Measurements from ENCODE around the gene PMPCA.

DNA sequence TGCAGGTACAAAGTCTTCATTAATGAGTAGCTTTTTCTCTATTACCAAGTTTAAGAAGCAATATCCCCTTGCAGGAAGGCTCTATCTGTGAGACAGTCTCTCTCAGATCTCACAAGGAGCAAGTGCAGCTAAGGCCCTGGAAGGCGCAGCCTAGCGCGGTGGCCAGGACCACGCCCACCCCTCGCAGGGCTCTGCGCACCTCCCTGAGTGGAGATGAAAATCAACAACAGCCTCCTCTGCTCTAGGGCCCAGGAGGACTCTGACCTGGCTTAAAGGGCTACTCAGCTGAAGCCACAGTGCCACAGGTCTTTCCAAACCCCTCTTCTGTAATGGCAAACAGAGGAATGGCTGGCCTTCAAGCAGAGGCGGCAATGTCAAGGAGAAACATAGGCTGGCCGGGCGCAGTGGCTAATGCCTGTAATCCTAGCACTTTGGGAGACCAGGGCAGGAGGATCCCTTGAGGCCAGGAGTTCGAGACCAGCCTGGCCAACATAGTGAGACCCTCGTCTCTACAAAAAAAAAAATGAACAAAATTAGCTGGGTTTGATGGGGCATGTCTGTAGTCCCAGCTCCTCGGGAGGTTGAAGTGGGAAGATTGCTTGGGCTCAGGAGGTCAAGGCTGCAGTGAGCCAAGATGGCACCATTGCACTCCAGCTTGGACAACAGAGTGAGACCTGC is 60.5 kb downstream of the PMPCA start:
- TF ChIP-seq, protein P1, sequence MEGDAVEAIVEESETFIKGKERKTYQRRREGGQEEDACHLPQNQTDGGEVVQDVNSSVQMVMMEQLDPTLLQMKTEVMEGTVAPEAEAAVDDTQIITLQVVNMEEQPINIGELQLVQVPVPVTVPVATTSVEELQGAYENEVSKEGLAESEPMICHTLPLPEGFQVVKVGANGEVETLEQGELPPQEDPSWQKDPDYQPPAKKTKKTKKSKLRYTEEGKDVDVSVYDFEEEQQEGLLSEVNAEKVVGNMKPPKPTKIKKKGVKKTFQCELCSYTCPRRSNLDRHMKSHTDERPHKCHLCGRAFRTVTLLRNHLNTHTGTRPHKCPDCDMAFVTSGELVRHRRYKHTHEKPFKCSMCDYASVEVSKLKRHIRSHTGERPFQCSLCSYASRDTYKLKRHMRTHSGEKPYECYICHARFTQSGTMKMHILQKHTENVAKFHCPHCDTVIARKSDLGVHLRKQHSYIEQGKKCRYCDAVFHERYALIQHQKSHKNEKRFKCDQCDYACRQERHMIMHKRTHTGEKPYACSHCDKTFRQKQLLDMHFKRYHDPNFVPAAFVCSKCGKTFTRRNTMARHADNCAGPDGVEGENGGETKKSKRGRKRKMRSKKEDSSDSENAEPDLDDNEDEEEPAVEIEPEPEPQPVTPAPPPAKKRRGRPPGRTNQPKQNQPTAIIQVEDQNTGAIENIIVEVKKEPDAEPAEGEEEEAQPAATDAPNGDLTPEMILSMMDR (IDR thresholded peaks at IDR 0.05; ENCODE audit: low read length) = no peak
- TF ChIP-seq EZH2 (IDR thresholded peaks at IDR 0.05; ENCODE audit: borderline replicate concordance, low read length) = no peak

Measured in OCI-LY1 (cell line).